ENCODE data around the gene SPIRE2.

GRCh38 chr16:89917773-89918452 lies 89.6 kb downstream of the SPIRE2 start:
- TF ChIP-seq CTCF (optimal IDR thresholded peaks at IDR 0.05 in 1 of 3, IDR thresholded peaks at IDR 0.05 in 1 of 3, conservative IDR thresholded peaks at IDR 0.05 in 1 of 3; ENCODE audit: extremely low read depth in 1 of 3, insufficient read depth in 2 of 3, low read length in 3 of 3) (no peak), EZH2 (IDR thresholded peaks at IDR 0.05; ENCODE audit: low read length) (no peak)
